Mesothelial cell of epicardium (in vitro differentiated cells): ENCODE measurements around the gene SPAG16. TPM values are rescaled to one million over a fixed set of nuclear protein-coding genes. Genes with fewer than 3 reads are reported as not detected.

Experiments used
- DNase-seq, 2 experiments: peaks; one replicate each; pipeline ENCODE4 v3.0.0; 2021; ENCODE audit warnings: low spot score in 2 of 2; ENCODE audit not compliant: unreplicated experiment in 2 of 2
- H3K27ac Mint-ChIP-seq: 2 replicates; pipeline ENCODE4 v1.8.0; 2021; ENCODE audit warnings: mixed read lengths
- H3K27me3 Mint-ChIP-seq: 2 replicates; pipeline ENCODE4 v1.8.0; 2021; ENCODE audit warnings: low read depth, mixed read lengths
- H3K36me3 Mint-ChIP-seq: 2 replicates; pipeline ENCODE4 v1.8.0; 2021; ENCODE audit warnings: mixed read lengths
- H3K4me1 Mint-ChIP-seq: 2 replicates; pipeline ENCODE4 v1.8.0; 2021; ENCODE audit warnings: mixed read lengths
- H3K4me3 Mint-ChIP-seq: 2 replicates; pipeline ENCODE4 v1.8.0; 2021; ENCODE audit warnings: mild to moderate bottlenecking, moderate library complexity, mixed read lengths
- H3K9me3 Mint-ChIP-seq: 2 replicates; pipeline ENCODE4 v1.8.0; 2021; ENCODE audit warnings: mixed read lengths
- total RNA-seq: library from RNA; stranded (reverse); gene quantifications from 3 replicates; pipeline ENCODE4 v1.2.1, GENCODE V29; 2021
- TF ChIP-seq, protein P1 (sequence below): fragments of 200-600 bp; sonication (generic); IDR thresholded peaks from one replicate; pipeline ENCODE4 v1.5.0; 2021; ENCODE audit warnings: antibody characterized with exemption; ENCODE audit not compliant: unreplicated experiment

The SPAG16 gene
- total RNA-seq, 1 donor from 2014 or later = 35.1 TPM

DNA sequence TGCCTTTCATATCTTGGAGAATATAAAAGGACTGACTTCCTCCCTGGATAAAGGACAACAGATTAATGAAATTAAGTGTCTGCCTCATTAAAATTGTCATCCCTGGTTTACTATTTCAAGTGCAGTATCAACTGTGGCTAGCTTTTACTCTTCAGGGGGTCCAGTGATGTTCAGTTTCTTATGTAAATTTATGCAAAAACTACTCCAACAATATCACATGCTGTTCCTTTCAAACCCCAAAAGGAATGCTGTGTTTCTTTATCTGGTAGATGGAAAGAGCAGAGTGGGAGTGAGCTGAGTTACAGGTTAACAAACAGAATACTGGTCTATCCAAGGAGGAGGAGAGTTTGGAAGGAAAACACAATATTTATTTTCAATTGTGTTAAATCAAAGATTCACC, 842.9 kb downstream of the SPAG16 start:
- Mint-ChIP-seq H3K27ac (no peak overlapping the region), H3K4me3 (no peak overlapping the region), H3K9me3 (peaks cover 4% of the 10 kb centered on the region), H3K27me3 (no peaks in the 10 kb centered on the region), H3K36me3 (no peaks in the 10 kb centered on the region), H3K4me1 (no peaks in the 10 kb centered on the region)
- no peak for DNase-seq
- TF ChIP-seq, protein P1, sequence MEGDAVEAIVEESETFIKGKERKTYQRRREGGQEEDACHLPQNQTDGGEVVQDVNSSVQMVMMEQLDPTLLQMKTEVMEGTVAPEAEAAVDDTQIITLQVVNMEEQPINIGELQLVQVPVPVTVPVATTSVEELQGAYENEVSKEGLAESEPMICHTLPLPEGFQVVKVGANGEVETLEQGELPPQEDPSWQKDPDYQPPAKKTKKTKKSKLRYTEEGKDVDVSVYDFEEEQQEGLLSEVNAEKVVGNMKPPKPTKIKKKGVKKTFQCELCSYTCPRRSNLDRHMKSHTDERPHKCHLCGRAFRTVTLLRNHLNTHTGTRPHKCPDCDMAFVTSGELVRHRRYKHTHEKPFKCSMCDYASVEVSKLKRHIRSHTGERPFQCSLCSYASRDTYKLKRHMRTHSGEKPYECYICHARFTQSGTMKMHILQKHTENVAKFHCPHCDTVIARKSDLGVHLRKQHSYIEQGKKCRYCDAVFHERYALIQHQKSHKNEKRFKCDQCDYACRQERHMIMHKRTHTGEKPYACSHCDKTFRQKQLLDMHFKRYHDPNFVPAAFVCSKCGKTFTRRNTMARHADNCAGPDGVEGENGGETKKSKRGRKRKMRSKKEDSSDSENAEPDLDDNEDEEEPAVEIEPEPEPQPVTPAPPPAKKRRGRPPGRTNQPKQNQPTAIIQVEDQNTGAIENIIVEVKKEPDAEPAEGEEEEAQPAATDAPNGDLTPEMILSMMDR = no peak

GRCh38 chr2:214127571-214127970, 843.3 kb downstream of the SPAG16 start:
- Mint-ChIP-seq H3K4me3 (no peak overlapping the region), H3K27me3 (no peaks in the 10 kb centered on the region), H3K9me3 (peaks cover 4% of the 10 kb centered on the region), H3K4me1 (no peaks in the 10 kb centered on the region), H3K36me3 (no peaks in the 10 kb centered on the region), H3K27ac (no peak overlapping the region)
- no peak for DNase-seq
- TF ChIP-seq, protein P1 = no peak

DNA sequence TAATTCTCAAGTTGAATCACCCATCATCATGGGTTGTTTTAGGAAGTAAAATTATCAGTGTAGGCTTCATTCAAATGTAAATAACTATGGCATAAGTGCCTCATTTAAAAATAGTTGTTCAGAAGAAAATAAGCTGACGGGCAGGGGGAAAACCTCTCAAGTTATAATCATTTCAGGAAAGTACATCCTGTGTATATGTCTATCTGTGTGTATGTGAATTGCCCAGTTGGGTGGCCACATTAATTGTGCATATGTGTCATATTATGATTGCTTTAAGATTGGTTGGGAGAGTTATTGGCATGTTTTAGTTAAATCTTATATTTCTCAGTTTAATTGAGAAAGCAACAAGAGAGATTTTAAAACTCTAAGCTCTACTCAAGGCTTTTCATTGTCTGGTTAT, 843.8 kb downstream of the SPAG16 start:
- H3K4me3 Mint-ChIP-seq = no peak overlapping the region
- TF ChIP-seq, protein P1 = no peak
- no peak for DNase-seq
- H3K27me3 Mint-ChIP-seq = no peaks in the 10 kb centered on the region
- H3K36me3 Mint-ChIP-seq = no peaks in the 10 kb centered on the region
- H3K9me3 Mint-ChIP-seq = peaks cover 4% of the 10 kb centered on the region
- H3K27ac Mint-ChIP-seq = no peak overlapping the region
- H3K4me1 Mint-ChIP-seq = no peaks in the 10 kb centered on the region

- Mint-ChIP-seq H3K4me3 (no peak overlapping the region), H3K4me1 (no peaks in the 10 kb centered on the region), H3K9me3 (peaks cover 4% of the 10 kb centered on the region), H3K27ac (no peak overlapping the region), H3K27me3 (no peaks in the 10 kb centered on the region), H3K36me3 (no peaks in the 10 kb centered on the region)
- TF ChIP-seq, protein P1 = no peak
- DNase-seq = no peak
These were observed 845.9 kb downstream of the SPAG16 start for GRCh38 chr2:214130114-214130513.

DNA sequence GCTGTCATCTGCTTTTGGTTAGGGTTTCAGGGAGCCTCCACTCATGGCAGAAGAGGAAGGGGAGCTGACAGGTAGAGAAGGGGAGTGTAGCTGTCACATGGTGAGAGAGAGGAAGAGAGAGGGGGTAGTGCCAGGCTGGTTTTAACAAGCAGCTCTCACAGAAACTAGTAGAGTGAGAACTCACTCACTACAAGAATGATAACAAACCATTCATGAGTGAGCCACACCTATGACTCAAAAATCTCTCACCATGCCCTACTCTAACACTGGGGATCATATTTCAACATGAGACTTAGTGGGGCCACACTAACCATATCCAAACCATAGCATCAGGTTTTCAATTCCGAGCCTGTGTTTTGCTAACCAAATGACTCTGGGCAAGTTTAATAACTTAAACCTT, 851.7 kb downstream of the SPAG16 start:
- H3K9me3 Mint-ChIP-seq = no peaks in the 10 kb centered on the region
- no peaks in the 10 kb centered on the region for H3K27me3 Mint-ChIP-seq
- DNase-seq = no peak
- H3K4me1 Mint-ChIP-seq = peaks cover 15% of the 10 kb centered on the region
- TF ChIP-seq, protein P1 = no peak
- no peak overlapping the region for H3K27ac Mint-ChIP-seq
- no peaks in the 10 kb centered on the region for H3K36me3 Mint-ChIP-seq
- no peak overlapping the region for H3K4me3 Mint-ChIP-seq

- H3K4me1 Mint-ChIP-seq = peaks cover 15% of the 10 kb centered on the region
- DNase-seq = no peak
- no peaks in the 10 kb centered on the region for H3K9me3 Mint-ChIP-seq
- H3K27me3 Mint-ChIP-seq = no peaks in the 10 kb centered on the region
- no peaks in the 10 kb centered on the region for H3K36me3 Mint-ChIP-seq
- H3K27ac Mint-ChIP-seq = no peak overlapping the region
- H3K4me3 Mint-ChIP-seq = no peak overlapping the region
- TF ChIP-seq, protein P1 = no peak
These were observed 854.5 kb downstream of the SPAG16 start for GRCh38 chr2:214138779-214139178.
